HG03097 (cell line): ENCODE measurements around the gene LOXHD1.

ENCODE experiments used
- ATAC-seq: cut with Tn5 transposase; IDR thresholded peaks from one replicate; pipeline ENCODE4 v1.9.1; 2021; ENCODE audit not compliant: unreplicated experiment, low FRiP score

The LOXHD1 gene

GRCh38 chr18:46427216-46427995 is 229.6 kb downstream of the LOXHD1 start:
- no peak for ATAC-seq
